GM20000 (cell line): ENCODE results near the gene VEZT.
A peak's percentile ranks its signal among the peaks of the same experiment; 100 is the strongest.

Experiments
- DNase-seq: peaks from one replicate; pipeline ENCODE4 v3.0.0; 2012; ENCODE audit warnings: low spot score
- CTCF ChIP-seq: IDR thresholded peaks from 2 replicates; pipeline ENCODE4 v1.5.1; 2012; ENCODE audit warnings: mild to moderate bottlenecking, control low read depth; ENCODE audit errors: extremely low read depth, missing control alignments

The VEZT gene

GRCh38 chr12:95214466-95214865 lies 3.1 kb upstream of the VEZT start:
- TF ChIP-seq CTCF, result no peak
- DNase-seq, result no peak

- DNase-seq, result no peak
- TF ChIP-seq CTCF, result no peak
Observed at GRCh38 chr12:95215949-95216348, 1.7 kb upstream of the VEZT start.

- no peak for TF ChIP-seq CTCF
- DNase-seq, result no peak
Observed at GRCh38 chr12:95216711-95217376, 763 bp upstream of the VEZT start.

- TF ChIP-seq CTCF, result no peak
- DNase-seq, result peak; percentile 42
Observed at GRCh38 chr12:95218150-95219133, 835 bp downstream of the VEZT start.

- no peak for TF ChIP-seq CTCF
- no peak for DNase-seq
Observed at GRCh38 chr12:95220190-95220589, 2.6 kb downstream of the VEZT start.

DNA sequence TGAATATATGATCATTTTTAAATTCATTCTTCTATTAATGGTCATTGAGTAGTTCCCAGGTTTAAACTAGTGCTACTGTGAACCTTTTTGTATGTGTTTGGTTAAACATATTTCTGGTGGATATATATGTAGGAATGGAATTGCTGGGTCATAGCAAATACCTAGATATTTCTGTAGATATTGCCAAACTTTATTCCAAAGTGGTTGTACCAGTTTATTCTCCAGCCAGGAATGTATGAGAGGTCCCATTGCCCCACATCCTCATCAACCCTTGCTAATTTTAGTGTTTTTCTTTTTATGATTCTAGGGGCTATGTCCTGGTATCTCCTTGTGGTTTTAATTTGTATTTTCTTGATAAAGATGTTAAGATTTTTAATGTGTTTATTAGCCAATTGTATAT lies 3.1 kb downstream of the VEZT start:
- TF ChIP-seq CTCF, result no peak
- DNase-seq, result no peak
